KBM-7 (cell line): ENCODE data around the gene TCF7.
A peak's percentile ranks its signal among the peaks of the same experiment; 100 is the strongest.

Experiments used
- DNase-seq: peaks from one replicate; pipeline ENCODE4 v3.0.0-alpha.2; 2015
- in situ Hi-C: fragments of 300-500 bp; cut with MboI; formaldehyde crosslinking; loops from 2 replicates; pipeline ENCODE4 v1.14.3; 2020; ENCODE audit warnings: low sequenced_read_pairs, low pct_unique_long_range_greater_than_20kb, mixed read lengths

The TCF7 gene

DNA sequence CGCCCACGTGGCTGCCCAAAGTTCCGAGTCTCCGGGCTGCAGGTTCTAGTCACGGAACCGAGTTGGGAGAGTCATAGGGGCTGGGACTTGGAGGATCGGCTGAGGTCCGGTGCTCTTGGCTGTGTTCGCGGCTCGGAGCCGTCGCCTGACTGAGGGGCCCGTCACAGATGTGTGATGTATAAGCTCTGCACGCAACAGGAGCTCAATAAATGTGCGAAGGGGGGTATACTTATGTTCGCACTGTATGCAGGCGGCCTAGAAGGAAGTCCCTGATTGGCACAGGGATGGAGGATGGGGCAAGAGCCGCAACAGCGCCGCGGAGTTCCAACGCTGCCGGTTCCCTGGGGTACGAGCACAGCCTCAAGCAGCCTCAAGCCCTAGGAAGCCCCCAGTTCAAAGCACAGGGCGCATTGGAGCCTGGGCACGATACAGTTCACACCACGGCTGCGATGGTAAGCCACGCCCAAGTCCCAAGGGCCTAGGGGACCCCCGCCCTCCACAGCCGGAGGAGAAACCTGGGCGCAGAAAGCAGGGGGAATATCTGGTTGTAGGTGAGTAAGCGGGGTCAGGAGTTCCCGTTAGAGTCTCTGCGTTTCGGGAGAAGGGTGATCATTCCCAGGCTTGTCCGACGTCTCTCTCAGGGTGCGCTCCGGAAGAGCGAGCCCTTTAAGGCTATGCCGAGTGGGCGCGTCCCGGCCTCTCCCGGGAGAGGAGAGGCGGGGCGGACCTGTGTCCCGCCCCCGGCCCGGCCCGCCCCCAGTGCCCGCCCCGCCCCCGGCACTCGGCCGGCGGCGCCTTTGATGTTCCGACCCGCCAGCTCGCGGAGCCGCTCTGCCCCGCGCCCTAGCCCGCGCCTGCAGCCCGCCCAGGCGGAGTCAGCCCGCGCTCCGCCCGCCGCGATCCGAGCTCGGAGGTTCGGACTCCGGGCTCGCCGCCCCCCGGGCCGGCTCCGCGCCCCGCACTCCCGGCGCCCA is at the start of gene TCF7:
TSS of gene TCF7 (plus strand) at position 780 of the 974 bp plus-strand sequence. CDS start 226 bp downstream, outside the sequence.
- in situ Hi-C loops: no loop called here
- peak; percentile 71 for DNase-seq

DNA sequence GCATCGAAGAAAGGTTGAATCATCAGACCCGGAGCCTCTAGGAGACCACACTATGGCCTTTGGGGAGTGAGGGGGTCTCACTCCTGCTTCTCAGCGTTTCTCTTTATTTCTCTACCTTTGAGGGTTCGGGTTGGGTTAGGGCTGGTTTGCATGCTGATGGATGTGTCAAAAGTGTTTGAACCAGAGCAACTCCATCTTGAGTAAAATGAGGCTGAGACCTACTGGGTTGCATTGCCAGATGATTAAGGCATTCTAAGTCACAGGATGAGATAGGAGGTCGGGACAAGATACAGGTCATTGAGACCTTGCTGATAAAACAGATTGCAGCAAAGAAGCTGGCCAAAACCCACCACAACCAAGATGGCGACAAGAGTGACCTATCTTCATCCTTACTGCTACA is 44.9 kb upstream of the TCF7 start:
- DNase-seq: no peak
- in situ Hi-C loops: no loop called here

DNA sequence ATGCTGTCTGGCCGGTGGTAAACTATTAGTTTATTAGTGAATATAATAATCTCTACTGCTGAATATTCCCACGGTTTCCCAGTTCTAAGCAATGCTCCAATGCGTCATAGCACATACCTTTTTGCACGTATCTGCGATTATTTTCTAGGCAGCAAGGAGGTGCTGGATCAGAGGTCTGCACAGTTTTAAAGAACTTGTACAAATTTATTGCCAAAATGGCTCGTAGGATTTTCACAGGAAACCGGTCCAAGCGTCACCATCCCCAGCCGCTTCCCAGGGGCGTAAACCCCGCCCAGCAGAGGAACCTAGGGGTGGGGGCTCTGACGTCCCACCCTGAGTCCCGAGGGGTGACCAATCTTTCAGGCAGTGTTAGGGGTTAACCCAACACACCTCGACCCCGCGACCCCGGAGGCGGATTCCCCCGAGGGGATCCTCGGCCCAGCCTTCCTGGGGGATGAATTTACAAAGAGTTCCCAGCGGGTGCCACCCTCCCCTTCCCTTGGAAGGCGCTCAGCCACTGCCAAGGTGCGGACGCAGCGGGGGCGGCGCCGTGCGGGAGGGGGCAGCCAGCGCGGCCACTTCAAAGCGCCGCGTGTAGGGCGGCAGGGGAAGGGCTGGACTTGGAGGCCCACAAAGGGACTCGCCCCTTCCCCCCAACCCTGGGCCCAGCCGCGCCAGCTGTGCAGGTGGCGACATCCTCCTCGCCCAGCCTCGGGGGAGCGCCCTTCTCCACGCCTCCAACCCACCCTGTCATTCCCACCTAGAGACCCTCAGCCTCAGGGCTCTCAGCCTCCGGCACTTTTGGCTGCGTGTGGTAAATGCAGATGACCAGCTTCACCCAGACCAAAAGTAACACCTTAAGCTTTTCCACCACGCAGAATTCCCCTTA is 43.5 kb upstream of the TCF7 start:
- in situ Hi-C loops: no loop called here
- no peak for DNase-seq

DNA sequence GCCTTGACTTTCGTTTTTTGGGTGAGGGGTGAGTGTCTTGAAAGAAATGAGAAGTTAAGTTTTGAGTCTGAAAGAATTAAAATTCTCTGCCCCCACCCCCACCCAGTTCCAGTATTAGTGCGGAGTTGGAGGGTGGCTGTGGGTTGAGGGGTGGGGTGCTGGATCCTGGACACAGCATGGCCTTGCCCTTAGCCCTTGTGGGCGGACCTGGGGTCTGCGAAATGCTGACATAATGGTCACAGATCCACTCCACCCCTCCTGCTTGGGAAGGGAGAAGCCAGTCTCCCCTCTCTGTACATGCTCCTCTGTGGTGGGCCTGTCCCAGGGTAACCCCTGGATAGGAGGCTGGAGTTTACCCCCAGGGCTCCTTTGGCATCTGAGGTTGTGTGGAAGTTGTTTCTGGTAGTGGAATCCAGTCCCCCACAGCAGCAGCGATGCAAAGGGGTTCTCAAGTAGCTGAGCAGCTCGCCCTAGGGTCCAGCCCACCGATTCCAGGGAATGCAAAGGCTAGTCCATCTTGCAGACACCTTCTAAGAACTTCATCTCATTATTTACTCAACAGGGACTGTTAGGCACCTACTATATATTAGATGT is 42.8 kb upstream of the TCF7 start:
- DNase-seq: no peak
- in situ Hi-C loops: no loop called here

DNA sequence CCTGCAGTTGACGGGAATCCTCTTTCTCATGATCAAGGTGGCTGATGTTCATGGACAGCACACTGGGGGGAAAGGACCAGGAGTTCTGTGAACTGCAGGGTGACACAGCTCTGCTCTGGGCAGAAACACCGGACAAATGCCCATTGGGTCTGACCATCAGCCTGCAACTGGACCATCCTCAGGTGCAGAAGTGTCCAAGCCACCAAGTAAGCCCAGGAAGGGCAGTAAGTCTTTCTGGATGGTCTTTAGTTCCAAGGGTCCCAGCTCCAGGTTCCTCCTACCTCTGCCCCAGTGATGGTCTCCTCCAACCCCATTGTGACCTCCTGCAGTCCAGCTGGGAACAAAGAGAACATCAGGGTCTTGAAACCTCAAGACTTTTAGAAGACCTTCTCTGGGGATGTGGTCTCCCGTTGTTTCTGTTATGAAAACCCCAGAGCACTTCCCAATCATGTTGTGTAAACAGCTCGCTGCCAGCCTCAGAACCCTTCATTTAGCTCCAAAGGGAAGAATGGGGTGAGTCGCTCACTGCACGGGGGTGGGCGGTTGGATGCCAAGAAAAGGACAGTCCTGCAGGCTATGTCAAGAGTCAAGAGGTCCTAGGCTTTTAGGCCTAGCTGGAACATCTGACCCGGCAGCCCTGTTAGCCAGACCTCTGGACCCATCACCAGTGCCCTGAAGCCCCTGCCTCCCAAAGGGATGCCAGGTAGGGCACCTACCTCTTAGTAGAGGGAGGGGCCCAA is 41.8 kb upstream of the TCF7 start:
- in situ Hi-C loops: no loop called here

DNA sequence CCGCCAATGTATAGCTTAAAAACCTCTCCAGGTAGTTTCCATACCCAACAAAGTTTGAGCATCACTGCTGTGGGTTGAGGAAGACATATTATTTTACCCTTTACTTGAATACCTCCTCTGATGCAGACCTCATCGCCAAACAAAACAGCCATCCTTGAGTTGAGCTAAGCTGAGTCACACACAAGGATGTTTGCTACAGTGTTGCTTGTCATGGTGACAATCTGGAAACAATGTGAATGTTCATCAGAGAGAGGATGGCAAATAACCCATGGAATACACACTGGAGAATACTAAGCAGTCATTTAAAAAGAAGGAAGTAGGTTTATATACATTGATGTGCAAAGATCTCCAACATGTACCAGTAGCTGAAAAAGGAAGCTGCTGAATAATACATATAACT is 41.1 kb upstream of the TCF7 start:
- DNase-seq: no peak
- in situ Hi-C loops: no loop called here

More for the DNA sequence above, 41.8 kb upstream of the TCF7 start:
- no peak for DNase-seq

DNA sequence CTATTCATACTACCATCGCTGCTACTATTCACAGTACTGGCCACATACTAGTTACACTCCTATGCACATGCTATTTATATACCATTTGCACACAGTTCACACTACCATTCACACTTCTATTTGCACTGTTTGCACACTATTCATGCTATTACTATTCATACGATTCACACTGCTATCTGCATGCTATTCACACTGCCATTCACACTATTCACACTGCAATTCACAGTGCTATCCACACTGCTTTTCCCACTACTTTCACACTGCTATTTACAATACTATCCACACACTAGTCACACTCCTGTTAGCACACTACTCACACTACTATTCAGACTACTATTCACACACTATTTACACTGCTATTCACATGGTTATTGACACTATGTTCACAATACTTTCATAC is 39.4 kb upstream of the TCF7 start:
- in situ Hi-C loops: no loop called here
- no peak for DNase-seq

DNA sequence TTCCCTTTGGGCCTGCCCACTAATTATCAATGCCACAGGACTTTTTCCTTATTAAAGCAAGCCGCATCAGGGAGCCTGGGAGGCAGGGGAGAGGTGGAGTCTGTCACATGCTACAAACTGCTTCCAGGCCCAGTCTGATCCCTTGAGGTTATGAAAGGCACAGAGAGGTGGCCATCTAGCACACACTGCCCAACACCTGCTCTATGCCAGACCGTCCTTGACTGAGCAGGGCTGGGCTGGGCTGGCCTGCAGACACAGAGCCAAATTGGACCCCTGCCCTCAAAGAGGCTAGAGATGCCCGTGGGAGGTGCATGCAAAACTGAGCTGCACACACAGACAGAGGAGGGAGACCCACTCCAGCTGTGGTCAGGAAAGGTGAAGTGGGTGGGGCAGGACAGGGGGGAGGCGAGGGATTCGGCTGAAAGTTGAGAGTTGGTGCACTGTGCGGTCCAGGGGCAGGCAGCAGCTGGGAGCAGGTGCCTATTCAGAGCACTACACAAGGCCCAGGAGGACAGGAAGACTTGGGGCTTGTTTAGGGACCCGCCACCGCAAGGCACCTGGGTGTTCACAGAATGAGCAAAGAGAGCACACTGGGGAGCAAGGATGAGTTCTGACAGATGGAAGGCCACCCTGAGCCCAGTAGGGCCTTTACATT is 36.4 kb upstream of the TCF7 start:
- in situ Hi-C loops: no loop called here

DNA sequence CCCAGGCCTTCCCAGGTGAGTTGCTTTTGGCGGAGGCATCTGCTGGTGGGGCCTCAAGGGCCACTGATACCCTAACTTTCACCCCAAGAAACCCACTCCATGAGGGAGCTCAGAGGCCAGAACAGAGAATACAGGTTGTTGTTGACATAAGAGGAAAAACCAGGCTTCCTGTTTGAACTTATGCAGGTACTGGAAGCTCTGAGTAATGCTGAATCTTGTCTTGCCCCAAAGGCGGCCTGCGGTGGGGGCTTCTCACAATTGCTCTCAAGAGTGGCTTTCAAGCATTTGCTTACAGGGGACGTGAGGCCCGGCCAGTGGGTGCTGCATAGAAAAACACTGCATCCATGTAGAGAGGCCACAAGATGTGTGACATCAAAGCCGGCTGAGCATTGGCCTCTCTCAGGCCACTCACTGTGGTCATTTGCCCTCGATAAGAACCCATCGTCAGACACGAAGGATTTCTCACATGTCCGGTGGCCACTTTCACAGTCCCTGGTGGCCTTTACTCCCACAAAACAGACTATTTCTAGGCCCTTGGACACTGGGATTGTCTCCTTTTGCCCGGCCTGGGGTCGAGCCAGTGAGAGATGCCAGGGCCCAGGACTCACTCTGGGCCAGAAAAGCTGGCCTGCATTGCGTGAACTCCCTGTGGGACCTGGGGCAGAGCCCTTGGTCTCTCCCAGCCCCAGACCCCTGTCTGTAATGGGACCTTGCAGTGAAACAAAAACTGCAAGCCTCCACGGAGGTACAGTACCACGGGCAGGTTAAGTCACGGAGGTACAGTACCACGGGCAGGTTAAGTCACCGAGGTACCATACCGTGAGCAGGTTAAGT is 34.5 kb upstream of the TCF7 start:
- DNase-seq: no peak
- in situ Hi-C loops: no loop called here

More for the DNA sequence above, 36.4 kb upstream of the TCF7 start:
- no peak for DNase-seq

DNA sequence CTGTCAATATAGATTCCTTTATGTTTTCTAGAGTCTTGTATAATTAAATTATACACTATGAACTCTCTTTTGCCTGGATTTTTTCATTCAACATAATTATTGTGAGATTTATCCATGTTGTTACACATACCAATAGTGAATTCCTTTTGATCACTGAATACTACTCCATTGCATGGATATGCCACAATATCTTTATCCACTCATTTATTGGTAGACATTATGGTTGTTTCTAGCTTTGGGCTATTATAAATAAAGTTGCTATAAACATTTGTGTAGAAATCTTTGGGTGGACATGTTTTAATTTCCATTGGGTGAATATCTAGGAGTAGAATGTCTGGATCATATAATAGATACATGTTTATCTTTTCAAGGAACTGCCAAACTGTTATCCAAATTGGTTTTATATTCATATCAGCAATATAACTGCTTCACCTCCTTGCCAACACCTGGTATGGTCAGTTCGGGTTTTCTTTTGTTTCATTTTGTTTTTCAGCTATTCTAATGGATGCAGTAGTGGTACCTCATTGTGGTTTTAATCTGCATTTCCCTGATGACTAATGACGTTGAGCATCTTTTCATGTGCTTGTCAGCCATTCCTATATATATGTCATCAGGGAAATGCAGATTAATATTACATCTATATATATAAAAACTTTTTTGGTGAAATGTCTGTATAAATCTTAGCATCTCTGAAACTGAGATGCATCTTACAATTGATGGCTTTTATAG is 32.1 kb upstream of the TCF7 start:
- DNase-seq: no peak

DNA sequence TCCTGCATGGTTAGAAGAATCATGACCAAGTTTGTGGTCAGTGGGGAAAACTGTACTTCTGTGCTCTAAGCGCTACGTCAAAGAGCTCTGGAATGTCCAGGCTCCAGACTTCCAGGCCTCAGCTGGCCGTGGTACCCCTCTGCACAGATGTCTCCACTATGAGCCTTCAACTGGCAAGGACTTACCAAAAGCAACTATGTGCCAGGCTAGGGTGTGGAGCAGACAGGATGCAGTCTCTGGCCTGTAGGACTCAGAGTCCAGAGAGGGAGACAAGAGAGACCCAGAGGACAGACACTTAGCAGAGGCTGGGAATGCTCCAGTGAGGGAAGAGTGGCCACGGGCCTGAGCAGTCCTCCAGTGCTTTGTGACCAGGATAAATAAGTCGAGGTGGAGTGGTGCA is 31.0 kb upstream of the TCF7 start:
- no peak for DNase-seq
- in situ Hi-C loops: no loop called here

More for the DNA sequence above, 32.1 kb upstream of the TCF7 start:
- in situ Hi-C loops: no loop called here

DNA sequence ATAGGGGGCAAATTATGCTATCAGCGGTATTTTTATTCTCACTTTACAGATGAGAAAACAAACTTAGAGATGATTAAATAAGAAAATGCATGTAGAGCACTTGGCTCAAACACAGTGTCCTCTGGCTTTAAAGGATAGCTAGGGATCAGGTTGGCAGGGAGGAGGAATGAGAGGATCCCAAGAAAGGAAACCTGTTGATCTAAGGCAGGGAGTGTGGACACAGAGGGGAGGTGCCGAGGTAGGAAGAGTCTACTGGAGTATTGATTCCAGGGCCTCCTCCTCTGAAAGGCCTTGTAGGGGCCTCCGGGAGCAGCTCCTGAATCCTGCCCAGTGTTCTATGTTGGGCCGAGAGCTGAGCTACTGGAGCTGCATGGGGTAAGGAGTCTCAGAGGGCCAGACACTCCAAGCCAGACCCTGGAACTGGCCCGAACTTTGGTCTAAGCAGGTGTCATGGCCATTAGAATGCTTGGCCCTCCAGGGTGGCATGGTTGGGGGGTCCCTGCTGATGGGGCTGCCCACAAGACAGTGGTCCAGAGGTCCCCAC is 30.4 kb upstream of the TCF7 start:
- no peak for DNase-seq
- in situ Hi-C loops: no loop called here

DNA sequence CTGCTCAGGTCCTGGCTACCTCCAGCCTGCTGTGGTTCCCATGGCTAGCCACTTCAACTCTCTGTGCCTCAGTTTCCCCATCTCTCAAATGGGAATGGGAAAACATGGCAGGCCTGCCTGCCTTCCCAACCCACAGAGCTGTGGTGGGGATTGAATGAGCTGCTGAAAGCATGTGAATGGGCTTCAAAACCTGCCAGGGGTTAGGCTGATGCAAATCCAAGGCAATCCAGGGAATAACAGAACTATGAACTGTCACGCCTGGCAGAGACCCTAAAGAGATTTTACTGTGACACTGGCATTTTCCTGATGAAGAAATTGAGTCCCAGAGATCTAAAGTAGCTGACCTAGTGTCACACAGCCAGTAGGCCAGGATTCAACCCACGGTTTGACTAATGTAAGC is 29.9 kb upstream of the TCF7 start:
- no peak for DNase-seq
- in situ Hi-C loops: no loop called here

DNA sequence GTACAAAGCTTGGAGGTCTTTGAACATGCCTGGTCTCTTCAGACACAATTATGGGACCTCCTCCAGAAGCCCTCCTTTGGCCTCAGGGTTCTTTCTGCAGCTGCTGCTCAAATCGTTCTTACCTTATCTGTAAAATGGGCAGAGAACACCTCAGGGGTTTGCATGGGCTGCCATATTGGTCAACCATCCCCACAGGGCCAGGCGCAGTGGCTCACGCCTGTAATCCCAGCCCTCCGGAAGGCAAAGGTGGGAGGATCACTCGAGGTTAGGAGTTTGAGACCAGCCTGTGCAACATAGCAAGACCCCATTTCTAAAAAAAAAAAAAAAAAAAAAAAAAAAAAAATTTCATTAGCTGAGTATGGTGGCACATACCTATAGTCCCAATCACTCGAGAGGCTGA is 29.1 kb upstream of the TCF7 start:
- no peak for DNase-seq
- in situ Hi-C loops: no loop called here

DNA sequence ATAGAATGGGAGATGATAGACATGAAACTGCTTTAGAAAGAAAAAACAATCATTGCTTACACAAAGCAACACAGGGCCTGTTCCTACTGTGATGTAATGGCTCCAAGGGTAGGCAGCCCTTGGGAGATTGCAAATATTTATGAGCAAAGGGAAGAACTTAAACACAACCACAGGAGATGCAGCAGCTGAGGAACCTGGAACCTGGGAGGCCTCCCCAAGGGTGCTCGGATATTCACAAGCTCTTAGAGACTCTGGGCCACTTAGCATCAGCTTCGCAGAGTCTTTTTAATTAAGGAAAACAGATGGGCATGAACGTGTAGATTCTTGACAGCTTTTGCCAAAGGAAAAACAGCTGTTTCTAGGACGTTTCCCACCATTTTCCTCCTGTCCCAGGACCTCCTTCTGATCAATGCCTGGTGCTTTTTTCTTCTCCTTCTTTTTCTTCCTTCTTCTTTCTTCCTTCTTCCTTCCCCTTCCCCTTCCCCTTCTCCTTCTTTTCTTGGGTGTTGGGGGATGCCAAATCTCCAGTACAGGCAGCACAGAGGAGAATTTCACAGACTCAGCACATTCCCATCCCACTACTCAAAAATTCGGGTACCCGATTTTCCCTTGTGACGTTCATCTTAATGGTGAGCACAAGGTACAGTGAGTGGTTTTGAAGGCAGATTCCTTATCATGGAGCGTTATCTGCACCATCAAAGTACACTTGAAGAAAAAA is 28.1 kb upstream of the TCF7 start:
- DNase-seq: no peak
- in situ Hi-C loops: no loop called here

DNA sequence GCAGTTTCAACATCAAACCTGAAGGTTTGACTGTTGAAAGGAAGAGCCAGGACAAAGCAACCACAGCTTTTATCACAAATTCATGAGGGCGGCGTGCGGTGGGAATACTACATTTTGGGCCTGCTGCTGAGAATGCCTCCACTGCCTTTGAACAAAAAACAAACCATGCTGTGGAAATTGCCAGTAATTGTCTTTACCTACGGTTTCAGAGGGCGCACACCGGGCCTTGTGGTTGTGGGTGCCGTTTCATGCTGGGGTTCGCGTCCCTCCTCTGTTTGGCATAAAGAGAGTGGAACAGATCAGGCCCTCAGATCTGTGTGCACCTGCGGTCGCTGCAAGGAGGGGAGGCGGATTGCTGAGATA is 27.6 kb upstream of the TCF7 start:
- in situ Hi-C loops: no loop called here
- DNase-seq: no peak
